HG03342 (cell line): ENCODE data around the gene TRPV6.
A peak's percentile ranks its signal among the peaks of the same experiment; 100 is the strongest.

Experiments used
- ATAC-seq: cut with Tn5 transposase; IDR thresholded peaks from one replicate; pipeline ENCODE4 v1.9.1; 2021; ENCODE audit warnings: mild to moderate bottlenecking, moderate library complexity; ENCODE audit not compliant: unreplicated experiment

The TRPV6 gene

GRCh38 chr7:142886866-142887265 is 1.3 kb upstream of the TRPV6 start:
- no peak for ATAC-seq

- ATAC-seq = no peak
Measured at GRCh38 chr7:142884286-142884640, 1.3 kb downstream of the TRPV6 start.

GRCh38 chr7:142883571-142884285 is 1.8 kb downstream of the TRPV6 start:
- no peak for ATAC-seq

- no peak for ATAC-seq
Measured at GRCh38 chr7:142883145-142883544, 2.4 kb downstream of the TRPV6 start.

DNA sequence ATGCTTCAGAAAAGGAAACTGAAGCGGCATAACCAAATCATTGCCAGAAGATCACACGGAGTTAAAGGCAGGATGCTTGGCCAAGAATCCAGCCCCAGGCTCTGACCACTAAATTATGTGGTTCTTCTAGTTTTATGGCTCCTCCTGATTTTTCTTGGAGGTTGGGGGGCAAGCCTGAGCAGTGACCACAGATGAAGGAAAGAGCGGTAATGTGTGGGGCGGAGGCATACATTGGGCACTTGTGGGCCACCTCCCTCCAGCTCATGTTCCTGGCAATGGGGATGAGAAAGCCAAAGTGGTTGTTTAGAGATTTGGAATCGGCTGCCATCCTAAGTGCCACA is 3.2 kb downstream of the TRPV6 start:
- no peak for ATAC-seq

- no peak for ATAC-seq
Measured at GRCh38 chr7:142881586-142882337, 3.8 kb downstream of the TRPV6 start.

- ATAC-seq = peak; percentile 73
Measured at GRCh38 chr7:142880876-142881505, 4.6 kb downstream of the TRPV6 start.

GRCh38 chr7:142879060-142879459 is 6.5 kb downstream of the TRPV6 start:
- ATAC-seq = no peak

DNA sequence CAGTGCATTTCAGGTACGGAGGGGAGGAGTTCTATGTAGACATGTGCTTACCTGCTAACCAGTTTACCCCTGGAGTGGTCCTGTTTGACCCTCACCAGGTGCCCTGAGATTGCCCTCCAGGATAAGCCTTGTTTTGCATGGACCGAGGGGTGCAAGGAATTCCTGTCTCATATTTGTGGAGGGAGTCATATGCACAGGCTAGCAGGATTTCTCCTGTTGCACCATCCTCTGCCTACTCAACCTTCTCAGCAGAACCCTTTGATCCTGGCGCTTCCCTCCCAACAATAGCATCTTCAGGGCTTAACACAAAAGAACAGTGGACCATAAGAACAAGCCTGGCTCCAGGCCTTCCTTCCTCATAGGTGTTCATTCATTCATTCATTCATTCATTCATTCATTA is 7.2 kb downstream of the TRPV6 start:
- no peak for ATAC-seq

DNA sequence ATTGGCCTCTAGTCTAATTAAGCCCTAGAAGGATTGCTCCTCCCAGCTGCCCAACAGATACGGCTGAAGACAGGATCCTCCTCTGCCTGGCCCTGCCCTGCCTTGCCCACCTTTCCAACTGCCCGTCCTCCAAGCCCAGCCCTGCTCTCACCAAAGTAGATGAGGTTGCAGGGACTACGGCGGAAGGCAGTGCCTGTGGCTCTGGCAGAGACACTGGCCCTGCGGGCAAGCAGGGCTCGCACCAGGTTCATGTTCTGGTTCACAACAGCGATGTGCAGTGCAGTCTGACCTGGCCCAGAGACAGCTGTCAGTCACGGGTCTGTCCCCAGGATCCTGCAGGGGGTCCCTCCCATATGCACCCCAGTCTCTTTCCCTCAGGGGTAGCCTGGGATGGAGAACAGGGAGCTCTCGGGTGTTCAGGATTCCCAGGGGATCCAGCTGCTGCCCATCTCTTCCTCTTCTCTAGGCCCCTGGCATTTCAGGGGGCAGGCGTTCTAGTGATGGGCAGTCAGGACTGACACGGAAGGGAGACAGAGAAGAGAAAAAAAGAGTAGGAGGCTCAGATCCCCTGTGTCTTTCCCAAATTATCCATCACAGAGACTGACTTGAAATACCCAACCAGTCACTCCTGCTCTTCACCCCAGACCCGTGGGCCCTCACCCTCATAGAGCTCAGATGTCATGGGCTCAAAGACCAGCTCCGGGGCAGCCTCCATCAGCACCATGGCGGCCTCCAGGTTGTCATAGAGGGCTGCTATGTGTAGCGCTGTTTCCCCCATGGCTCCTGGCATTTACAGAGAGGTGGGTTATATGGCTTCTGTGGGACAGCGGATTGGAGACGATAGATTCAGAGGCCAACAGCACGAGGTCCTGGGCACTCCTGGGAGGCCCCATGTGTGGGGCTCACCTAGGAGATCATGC is 8.3 kb downstream of the TRPV6 start:
- no peak for ATAC-seq

- no peak for ATAC-seq
Measured at GRCh38 chr7:142876236-142876960, 9.1 kb downstream of the TRPV6 start.

- ATAC-seq = no peak
Measured at GRCh38 chr7:142875456-142875855, 10.1 kb downstream of the TRPV6 start.

DNA sequence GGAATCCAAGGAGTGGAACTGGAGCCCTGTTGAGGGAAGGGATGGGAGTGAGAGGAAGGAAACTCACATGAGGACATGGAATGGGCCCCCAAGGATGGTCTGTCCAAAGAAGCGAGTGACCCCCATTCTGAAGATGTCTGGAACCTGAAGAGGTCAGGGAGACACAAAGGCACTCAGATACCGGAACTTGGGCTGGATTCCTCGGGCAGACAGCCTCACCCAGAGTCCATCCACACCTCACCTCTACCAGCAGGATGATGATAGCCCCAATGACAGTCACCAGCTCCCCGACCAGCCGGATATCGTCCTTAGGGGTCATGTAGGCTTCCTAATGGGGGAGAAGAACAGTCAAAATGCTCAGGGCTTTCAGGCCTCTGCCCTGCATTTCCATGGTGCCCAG is 10.7 kb downstream of the TRPV6 start:
- ATAC-seq = no peak

- no peak for ATAC-seq
Measured at GRCh38 chr7:142874409-142874808, 11.1 kb downstream of the TRPV6 start.

DNA sequence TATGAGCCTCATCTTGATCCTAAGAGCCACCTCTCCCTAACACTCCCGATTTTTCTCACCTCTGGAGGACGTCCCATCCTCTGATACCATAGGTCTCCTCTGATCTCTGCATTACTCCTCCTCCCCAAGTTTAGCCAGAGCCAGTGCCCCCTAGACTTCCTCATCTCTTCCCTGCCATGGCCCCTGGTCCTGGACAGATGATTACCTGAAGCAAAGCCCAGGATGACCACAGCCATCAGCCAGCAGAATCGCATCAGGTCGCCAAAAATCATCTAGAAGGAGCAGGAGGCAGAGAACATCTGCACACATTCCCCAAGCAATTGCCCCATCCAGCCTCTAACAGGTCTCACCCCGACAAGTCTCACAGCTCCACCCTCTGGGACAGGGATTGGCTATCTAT is 11.7 kb downstream of the TRPV6 start:
- no peak for ATAC-seq

DNA sequence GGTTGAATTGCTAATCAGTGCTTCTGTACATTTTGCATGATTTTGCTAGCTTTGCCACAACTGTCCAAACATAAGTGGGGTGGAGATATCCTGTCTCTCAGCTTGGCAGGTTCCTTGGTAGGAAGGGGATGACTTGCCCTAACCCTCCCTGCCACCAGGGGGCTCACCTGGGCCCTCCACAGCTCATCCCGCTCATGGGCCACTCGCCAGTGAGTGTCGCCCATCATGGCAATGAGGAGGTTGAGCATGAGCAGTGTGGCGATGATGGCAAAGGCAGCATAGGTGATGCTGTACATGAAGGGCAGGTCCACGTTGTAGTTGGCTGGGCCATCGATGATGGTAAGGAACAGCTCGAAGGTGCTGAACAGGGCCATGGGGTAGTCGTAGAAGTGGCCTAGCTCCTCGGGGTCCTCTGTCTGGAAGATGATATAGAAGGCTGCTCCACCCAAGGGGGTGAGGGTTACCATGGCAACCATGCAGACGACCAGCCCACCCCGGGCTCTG is 12.2 kb downstream of the TRPV6 start:
- ATAC-seq = peak; percentile 83

DNA sequence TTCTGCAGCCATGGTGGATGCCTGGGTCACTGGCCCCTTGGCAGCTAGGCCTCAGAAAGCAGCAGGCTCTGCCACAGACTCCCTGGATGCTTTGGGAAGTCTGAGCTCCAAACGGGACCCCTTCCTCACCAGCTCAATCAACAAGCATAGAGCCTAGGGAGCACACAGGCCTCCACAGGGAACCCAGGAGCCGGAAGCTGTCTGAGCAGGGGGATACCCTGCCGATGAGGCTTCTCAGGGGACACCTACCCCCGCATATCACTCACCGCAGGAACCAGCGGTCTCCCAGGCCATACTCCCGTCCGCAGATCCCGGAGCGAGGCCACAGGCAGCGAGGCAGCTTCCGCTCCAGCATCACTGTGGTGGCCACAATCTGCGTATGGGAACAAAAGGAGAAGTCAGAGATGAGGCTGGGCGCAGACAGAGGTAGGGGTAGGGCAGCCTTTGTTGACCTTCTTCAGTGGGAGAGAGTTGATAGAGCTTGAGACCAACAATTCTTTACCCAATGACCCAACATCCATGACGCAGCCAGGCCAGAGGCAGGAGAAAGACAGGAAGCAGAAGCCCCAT is 13.4 kb downstream of the TRPV6 start:
- no peak for ATAC-seq

DNA sequence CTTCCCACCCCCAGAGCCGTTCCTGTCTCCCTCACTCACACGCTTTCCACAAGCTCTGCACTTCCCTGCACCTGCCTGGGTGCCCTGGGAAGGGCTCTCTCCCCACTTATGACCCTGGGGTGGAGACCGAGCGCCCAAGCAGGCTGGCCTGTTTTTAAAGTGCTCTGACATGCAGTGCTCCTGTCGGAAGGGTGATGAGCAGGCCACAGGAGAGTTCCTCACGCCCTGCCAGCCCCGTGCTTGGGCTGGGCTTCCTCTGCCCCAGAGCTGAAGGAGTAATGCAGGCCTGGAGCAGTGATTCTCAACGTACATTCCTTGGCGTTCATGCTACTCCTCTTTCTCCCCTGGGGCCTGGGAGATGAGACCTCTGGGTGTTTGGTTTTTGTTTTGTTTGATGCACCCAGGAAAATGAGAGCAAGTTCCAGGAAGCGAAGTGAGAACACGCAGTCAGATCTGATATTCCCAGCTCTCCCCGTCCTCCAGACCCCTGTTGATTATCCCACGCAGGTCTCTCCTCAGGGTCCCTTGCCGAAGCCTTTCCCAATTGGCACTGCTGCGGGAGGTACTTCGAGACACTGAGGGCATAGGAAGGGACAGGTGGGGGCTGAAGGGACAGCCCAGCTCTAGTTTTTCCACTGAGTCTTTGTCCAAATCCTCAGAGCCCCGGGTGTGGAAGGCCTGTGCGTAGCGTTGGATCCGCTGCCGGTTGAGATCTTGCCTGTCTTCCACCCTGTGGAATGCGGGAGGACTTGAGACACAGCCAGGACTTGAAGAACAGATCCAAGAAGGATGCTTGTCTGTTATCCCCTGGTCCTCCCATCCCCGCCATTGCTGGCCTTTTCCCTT is 14.1 kb downstream of the TRPV6 start:
- no peak for ATAC-seq
